ENCODE data around the gene LDHAL6A.

Gene LDHAL6A

DNA sequence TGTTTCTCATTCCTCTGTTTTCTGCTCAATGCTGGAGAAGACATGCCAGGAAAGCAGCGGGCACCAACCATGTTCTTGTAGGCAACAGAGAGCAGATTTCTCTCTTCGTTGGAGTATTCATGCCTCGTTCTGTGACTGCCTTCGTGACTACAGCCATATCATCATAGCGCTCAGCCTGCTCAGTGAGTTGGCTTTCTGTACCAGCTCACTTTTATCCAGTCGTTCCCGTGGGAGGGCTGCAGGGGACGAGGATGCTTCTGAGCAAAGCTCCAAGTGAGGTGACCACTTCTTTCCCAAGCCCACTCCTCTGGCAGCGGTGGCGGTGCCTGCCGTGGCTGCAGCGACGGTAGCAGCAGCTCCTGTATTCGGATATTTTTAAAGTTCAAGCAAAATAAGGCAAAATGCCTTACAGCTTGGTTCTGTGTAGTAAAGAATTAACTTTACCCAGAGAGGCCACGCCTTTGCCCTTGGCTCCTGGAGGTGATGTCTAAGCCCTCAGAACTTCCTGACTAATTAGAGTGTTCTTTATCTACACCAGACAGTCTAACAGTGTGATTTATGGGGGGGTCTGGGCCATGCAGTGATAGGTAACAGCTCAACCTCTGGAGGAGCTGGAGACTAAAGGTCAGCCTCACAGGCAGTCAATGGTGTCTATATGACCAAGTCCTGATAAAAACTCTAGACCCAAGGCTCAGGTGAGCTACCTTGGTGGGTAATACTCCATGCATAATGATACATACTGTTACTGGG, 35.3 kb downstream of the LDHAL6A start:
- no peaks in the 10 kb centered on the region for H3K27me3 ChIP-seq (replicated peaks; ENCODE audit: control insufficient read depth, insufficient read depth, low read length)
- peaks cover 51% of the 10 kb centered on the region for H3K36me3 ChIP-seq (ENCODE audit: control insufficient read depth, insufficient read depth, low read length, severe bottlenecking)
- peaks cover 31% of the 10 kb centered on the region for H3K4me1 ChIP-seq (ENCODE audit: control insufficient read depth, insufficient read depth, low read length)
- DNase-seq (ENCODE audit: low read depth) = no peak
- no peak overlapping the region for H3K9ac ChIP-seq (ENCODE audit: low read length)
- H3K9me3 ChIP-seq (ENCODE audit: control insufficient read depth, low read length) = no peaks in the 10 kb centered on the region
- H3K4me3 ChIP-seq (ENCODE audit: low read length) = no peak overlapping the region

DNA sequence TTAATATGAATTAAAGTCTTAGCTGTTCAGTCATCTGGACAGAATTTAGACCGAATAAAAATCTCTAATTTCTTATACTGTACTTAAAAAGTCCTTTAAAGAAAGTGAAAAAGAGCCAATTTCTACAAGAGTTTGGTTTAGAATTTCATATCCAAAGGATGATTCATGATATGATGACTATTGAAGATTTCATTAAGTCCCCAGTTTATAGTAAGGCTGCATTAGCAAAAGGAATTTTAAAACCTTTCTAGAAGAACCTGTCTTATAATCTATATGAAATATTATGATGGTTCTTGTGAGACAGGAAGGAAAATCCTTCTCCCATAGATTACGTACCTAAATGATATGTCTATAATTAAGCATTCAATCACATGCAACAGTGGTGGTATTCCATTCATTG, 36.3 kb downstream of the LDHAL6A start:
- DNase-seq (ENCODE audit: low read depth) = peak; percentile 9
- Histone ChIP-seq H3K27me3 (replicated peaks; ENCODE audit: control insufficient read depth, insufficient read depth, low read length) (no peaks in the 10 kb centered on the region), H3K36me3 (ENCODE audit: control insufficient read depth, insufficient read depth, low read length, severe bottlenecking) (peaks cover 52% of the 10 kb centered on the region), H3K9me3 (ENCODE audit: control insufficient read depth, low read length) (no peaks in the 10 kb centered on the region), H3K4me1 (ENCODE audit: control insufficient read depth, insufficient read depth, low read length) (peaks cover 31% of the 10 kb centered on the region), H3K4me3 (ENCODE audit: low read length) (no peak overlapping the region), H3K9ac (ENCODE audit: low read length) (no peak overlapping the region)

DNA sequence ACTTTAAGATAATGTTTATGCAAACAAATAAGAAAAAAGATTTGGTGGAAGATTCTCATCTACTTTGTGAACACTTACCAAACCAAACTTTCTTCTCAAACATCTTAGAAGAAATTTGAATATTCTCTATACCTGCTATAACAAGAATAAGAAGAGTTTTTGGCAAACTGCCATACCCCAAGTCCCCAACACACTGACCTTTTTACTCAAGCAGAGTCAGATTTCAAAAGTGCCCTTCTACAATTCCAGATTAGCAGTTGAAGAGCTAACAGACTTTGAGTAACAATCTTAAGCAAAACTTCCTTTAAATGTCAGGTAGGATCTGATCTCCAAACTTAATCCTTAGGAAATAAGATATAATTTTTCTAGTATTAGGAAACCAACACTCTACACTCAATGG, 37.2 kb downstream of the LDHAL6A start:
- Histone ChIP-seq H3K9ac (ENCODE audit: low read length) (no peak overlapping the region), H3K36me3 (ENCODE audit: control insufficient read depth, insufficient read depth, low read length, severe bottlenecking) (peaks cover 62% of the 10 kb centered on the region), H3K9me3 (ENCODE audit: control insufficient read depth, low read length) (no peaks in the 10 kb centered on the region), H3K4me3 (ENCODE audit: low read length) (no peak overlapping the region), H3K4me1 (ENCODE audit: control insufficient read depth, insufficient read depth, low read length) (peaks cover 31% of the 10 kb centered on the region), H3K27me3 (replicated peaks; ENCODE audit: control insufficient read depth, insufficient read depth, low read length) (no peaks in the 10 kb centered on the region)
- DNase-seq (ENCODE audit: low read depth) = peak; percentile 22

DNA sequence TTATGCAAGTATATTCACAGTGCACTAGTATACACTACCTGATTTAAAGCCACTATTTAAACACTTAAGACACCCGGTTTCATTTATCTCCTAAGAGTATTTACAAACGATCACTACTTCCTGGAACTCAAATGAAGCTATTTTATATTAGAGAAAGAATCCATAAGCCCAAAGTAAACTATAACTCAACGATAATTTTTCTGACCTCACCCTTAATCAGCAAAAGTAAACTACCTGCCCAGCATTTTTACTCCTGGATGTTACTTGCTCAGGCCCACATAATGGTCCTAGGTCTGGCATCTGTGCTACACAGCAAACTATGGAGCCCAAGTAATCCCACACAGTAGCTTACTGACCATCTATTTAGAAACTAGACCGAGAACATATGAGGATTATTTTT, 37.7 kb downstream of the LDHAL6A start:
- Histone ChIP-seq H3K27me3 (replicated peaks; ENCODE audit: control insufficient read depth, insufficient read depth, low read length) (no peaks in the 10 kb centered on the region), H3K36me3 (ENCODE audit: control insufficient read depth, insufficient read depth, low read length, severe bottlenecking) (peaks cover 63% of the 10 kb centered on the region), H3K9ac (ENCODE audit: low read length) (no peak overlapping the region), H3K9me3 (ENCODE audit: control insufficient read depth, low read length) (no peaks in the 10 kb centered on the region), H3K4me3 (ENCODE audit: low read length) (no peak overlapping the region), H3K4me1 (ENCODE audit: control insufficient read depth, insufficient read depth, low read length) (peaks cover 31% of the 10 kb centered on the region)
- DNase-seq (ENCODE audit: low read depth) = no peak

DNA sequence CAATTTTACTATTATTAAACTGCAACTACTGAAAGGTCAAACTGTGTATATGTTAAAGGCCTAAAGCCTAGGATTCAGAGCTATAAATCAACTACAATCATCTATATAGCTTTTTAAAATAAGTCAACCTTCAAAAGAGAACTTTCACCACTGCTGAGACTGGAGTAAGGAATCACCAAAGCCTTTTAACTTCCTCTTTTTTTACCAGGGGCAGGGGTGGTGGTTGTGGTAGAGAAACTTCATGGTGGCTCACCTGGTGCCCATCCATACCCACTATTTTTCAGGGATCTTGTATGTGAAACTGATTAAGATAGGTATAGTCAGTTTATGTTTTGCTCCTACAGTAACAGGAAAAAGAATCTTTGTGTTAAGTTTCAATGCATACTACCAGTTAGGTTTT, 39.6 kb downstream of the LDHAL6A start:
- Histone ChIP-seq H3K27me3 (replicated peaks; ENCODE audit: control insufficient read depth, insufficient read depth, low read length) (no peaks in the 10 kb centered on the region), H3K9me3 (ENCODE audit: control insufficient read depth, low read length) (no peaks in the 10 kb centered on the region), H3K9ac (ENCODE audit: low read length) (no peak overlapping the region), H3K36me3 (ENCODE audit: control insufficient read depth, insufficient read depth, low read length, severe bottlenecking) (peaks cover 76% of the 10 kb centered on the region), H3K4me3 (ENCODE audit: low read length) (no peak overlapping the region), H3K4me1 (ENCODE audit: control insufficient read depth, insufficient read depth, low read length) (peaks cover 18% of the 10 kb centered on the region)
- DNase-seq (ENCODE audit: low read depth) = no peak

DNA sequence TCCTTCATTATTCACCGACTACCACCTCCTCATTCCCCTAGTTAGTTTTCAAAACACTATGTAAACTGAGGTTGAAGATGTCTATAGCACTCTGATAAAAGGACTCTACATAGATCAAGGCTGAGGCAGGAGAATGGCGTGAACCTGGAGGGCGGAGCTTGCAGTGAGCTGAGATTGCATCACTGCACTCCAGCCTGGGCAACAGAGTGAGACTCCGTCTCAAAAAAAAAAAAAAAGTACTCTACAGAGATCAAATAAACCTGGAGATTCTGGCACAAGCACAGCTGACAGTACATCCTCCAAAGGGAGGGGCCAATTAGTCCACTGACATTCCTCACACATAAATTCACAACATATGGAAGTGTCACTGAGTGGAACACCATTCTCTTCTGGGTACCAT, 40.0 kb downstream of the LDHAL6A start:
- H3K4me1 ChIP-seq (ENCODE audit: control insufficient read depth, insufficient read depth, low read length) = peaks cover 14% of the 10 kb centered on the region
- H3K27me3 ChIP-seq (replicated peaks; ENCODE audit: control insufficient read depth, insufficient read depth, low read length) = no peaks in the 10 kb centered on the region
- no peaks in the 10 kb centered on the region for H3K9me3 ChIP-seq (ENCODE audit: control insufficient read depth, low read length)
- H3K4me3 ChIP-seq (ENCODE audit: low read length) = no peak overlapping the region
- H3K36me3 ChIP-seq (ENCODE audit: control insufficient read depth, insufficient read depth, low read length, severe bottlenecking) = peaks cover 77% of the 10 kb centered on the region
- no peak overlapping the region for H3K9ac ChIP-seq (ENCODE audit: low read length)
- DNase-seq (ENCODE audit: low read depth) = no peak

GRCh38 chr11:18498039-18498438, 42.4 kb downstream of the LDHAL6A start:
- no peak overlapping the region for H3K9ac ChIP-seq (ENCODE audit: low read length)
- no peak overlapping the region for H3K4me3 ChIP-seq (ENCODE audit: low read length)
- no peaks in the 10 kb centered on the region for H3K4me1 ChIP-seq (ENCODE audit: control insufficient read depth, insufficient read depth, low read length)
- H3K36me3 ChIP-seq (ENCODE audit: control insufficient read depth, insufficient read depth, low read length, severe bottlenecking) = peaks cover 87% of the 10 kb centered on the region
- H3K27me3 ChIP-seq (replicated peaks; ENCODE audit: control insufficient read depth, insufficient read depth, low read length) = no peaks in the 10 kb centered on the region
- no peaks in the 10 kb centered on the region for H3K9me3 ChIP-seq (ENCODE audit: control insufficient read depth, low read length)
- no peak for DNase-seq (ENCODE audit: low read depth)

DNA sequence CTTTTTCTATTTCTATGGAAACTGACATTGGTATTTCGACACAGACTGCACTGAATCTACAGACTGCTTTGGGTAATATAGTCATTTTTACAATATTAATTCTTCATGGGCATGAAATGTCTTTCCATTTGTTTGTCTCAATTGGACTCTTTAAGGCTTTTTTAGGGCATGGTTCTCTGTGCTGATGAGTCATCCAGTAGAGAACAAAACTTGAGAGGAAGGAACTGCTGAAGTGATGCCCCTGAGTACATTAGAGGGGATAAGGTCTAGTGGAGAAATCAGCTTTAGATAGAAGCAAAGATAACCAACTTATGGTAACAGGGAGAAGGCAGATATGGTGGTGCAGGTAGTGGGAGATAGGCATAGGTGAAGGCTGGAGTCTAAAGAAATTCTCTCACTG, 46.0 kb downstream of the LDHAL6A start:
- H3K9me3 ChIP-seq (ENCODE audit: control insufficient read depth, low read length) = no peaks in the 10 kb centered on the region
- no peak for DNase-seq (ENCODE audit: low read depth)
- peaks cover 84% of the 10 kb centered on the region for H3K36me3 ChIP-seq (ENCODE audit: control insufficient read depth, insufficient read depth, low read length, severe bottlenecking)
- no peak overlapping the region for H3K9ac ChIP-seq (ENCODE audit: low read length)
- no peaks in the 10 kb centered on the region for H3K27me3 ChIP-seq (replicated peaks; ENCODE audit: control insufficient read depth, insufficient read depth, low read length)
- H3K4me1 ChIP-seq (ENCODE audit: control insufficient read depth, insufficient read depth, low read length) = no peaks in the 10 kb centered on the region
- no peak overlapping the region for H3K4me3 ChIP-seq (ENCODE audit: low read length)

- H3K36me3 ChIP-seq (ENCODE audit: control insufficient read depth, insufficient read depth, low read length, severe bottlenecking) = peaks cover 85% of the 10 kb centered on the region
- DNase-seq (ENCODE audit: low read depth) = no peak
- H3K4me1 ChIP-seq (ENCODE audit: control insufficient read depth, insufficient read depth, low read length) = no peaks in the 10 kb centered on the region
- no peaks in the 10 kb centered on the region for H3K27me3 ChIP-seq (replicated peaks; ENCODE audit: control insufficient read depth, insufficient read depth, low read length)
- H3K9ac ChIP-seq (ENCODE audit: low read length) = no peak overlapping the region
- no peaks in the 10 kb centered on the region for H3K9me3 ChIP-seq (ENCODE audit: control insufficient read depth, low read length)
- no peak overlapping the region for H3K4me3 ChIP-seq (ENCODE audit: low read length)
Observed at GRCh38 chr11:18502352-18502751, 46.7 kb downstream of the LDHAL6A start.

- no peak for DNase-seq (ENCODE audit: low read depth)
- Histone ChIP-seq H3K9ac (ENCODE audit: low read length) (no peak overlapping the region), H3K27me3 (replicated peaks; ENCODE audit: control insufficient read depth, insufficient read depth, low read length) (no peaks in the 10 kb centered on the region), H3K4me1 (ENCODE audit: control insufficient read depth, insufficient read depth, low read length) (peaks cover 20% of the 10 kb centered on the region), H3K4me3 (ENCODE audit: low read length) (no peak overlapping the region), H3K36me3 (ENCODE audit: control insufficient read depth, insufficient read depth, low read length, severe bottlenecking) (peaks cover 25% of the 10 kb centered on the region), H3K9me3 (ENCODE audit: control insufficient read depth, low read length) (no peaks in the 10 kb centered on the region)
Observed at GRCh38 chr11:18521122-18521521, 65.5 kb downstream of the LDHAL6A start.

DNA sequence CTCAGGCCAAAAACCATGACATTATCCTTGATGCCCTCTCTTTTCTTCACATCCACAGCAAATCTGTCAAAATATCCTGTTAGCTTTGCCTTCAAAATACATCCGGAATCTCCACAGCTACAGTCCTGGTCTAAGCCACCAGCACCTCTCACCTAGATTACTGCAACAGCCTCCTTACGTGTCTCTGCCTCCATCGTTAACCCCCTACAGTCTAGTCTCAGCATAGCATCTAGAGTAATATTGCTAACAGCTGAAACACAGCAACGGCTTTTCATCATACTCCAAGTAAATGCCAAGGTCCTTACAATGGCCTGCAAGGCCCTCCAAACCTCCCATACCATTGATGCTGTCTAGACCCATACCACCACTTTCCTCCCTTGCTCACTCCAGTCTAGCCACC, 66.7 kb downstream of the LDHAL6A start:
- no peak overlapping the region for H3K9ac ChIP-seq (ENCODE audit: low read length)
- peaks cover 20% of the 10 kb centered on the region for H3K4me1 ChIP-seq (ENCODE audit: control insufficient read depth, insufficient read depth, low read length)
- H3K27me3 ChIP-seq (replicated peaks; ENCODE audit: control insufficient read depth, insufficient read depth, low read length) = no peaks in the 10 kb centered on the region
- no peaks in the 10 kb centered on the region for H3K9me3 ChIP-seq (ENCODE audit: control insufficient read depth, low read length)
- peaks cover 21% of the 10 kb centered on the region for H3K36me3 ChIP-seq (ENCODE audit: control insufficient read depth, insufficient read depth, low read length, severe bottlenecking)
- H3K4me3 ChIP-seq (ENCODE audit: low read length) = no peak overlapping the region
- no peak for DNase-seq (ENCODE audit: low read depth)

DNA sequence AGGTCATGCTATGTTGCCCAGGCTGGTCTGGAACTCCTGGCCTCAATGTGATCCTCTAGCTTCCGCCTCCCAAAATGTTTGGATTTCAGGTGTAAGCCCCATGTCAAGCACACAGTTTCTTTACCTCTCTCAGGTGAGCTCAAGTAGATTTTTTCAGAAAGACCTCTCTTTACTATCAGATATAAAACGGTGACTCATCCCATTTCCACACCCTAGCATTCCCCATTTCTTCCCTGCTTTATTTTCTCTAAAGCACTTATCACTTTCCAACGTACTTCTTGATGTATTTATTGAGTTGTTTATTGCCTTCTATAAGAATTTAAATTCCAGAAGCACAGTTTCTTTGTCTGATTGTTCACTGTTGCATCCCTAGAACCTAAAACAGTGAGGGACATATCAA, 67.4 kb downstream of the LDHAL6A start:
- no peak for DNase-seq (ENCODE audit: low read depth)
- H3K9me3 ChIP-seq (ENCODE audit: control insufficient read depth, low read length) = no peaks in the 10 kb centered on the region

More for the DNA sequence above, 67.4 kb downstream of the LDHAL6A start:
- H3K36me3 ChIP-seq (ENCODE audit: control insufficient read depth, insufficient read depth, low read length, severe bottlenecking) = peaks cover 17% of the 10 kb centered on the region
- H3K4me1 ChIP-seq (ENCODE audit: control insufficient read depth, insufficient read depth, low read length) = peaks cover 27% of the 10 kb centered on the region
- H3K4me3 ChIP-seq (ENCODE audit: low read length) = no peak overlapping the region
- no peak overlapping the region for H3K9ac ChIP-seq (ENCODE audit: low read length)
- H3K27me3 ChIP-seq (replicated peaks; ENCODE audit: control insufficient read depth, insufficient read depth, low read length) = no peaks in the 10 kb centered on the region

All from adipocyte (in vitro differentiated cells).